LNCAP (cell line): ENCODE results near the gene GSG1L.

ENCODE experiments used
- TF ChIP-seq, protein P1 (sequence below): fragments of 450-650 bp; IDR thresholded peaks from 2 replicates; pipeline ENCODE4 v1.5.1; 2017; ENCODE audit warnings: mild to moderate bottlenecking

GSG1L gene

GRCh38 chr16:28027055-28027454 lies 36.5 kb downstream of the GSG1L start:
- TF ChIP-seq, protein P1, sequence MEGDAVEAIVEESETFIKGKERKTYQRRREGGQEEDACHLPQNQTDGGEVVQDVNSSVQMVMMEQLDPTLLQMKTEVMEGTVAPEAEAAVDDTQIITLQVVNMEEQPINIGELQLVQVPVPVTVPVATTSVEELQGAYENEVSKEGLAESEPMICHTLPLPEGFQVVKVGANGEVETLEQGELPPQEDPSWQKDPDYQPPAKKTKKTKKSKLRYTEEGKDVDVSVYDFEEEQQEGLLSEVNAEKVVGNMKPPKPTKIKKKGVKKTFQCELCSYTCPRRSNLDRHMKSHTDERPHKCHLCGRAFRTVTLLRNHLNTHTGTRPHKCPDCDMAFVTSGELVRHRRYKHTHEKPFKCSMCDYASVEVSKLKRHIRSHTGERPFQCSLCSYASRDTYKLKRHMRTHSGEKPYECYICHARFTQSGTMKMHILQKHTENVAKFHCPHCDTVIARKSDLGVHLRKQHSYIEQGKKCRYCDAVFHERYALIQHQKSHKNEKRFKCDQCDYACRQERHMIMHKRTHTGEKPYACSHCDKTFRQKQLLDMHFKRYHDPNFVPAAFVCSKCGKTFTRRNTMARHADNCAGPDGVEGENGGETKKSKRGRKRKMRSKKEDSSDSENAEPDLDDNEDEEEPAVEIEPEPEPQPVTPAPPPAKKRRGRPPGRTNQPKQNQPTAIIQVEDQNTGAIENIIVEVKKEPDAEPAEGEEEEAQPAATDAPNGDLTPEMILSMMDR: no peak

- TF ChIP-seq, protein P1: no peak
Observed at GRCh38 chr16:28025631-28026030, 37.9 kb downstream of the GSG1L start.

DNA sequence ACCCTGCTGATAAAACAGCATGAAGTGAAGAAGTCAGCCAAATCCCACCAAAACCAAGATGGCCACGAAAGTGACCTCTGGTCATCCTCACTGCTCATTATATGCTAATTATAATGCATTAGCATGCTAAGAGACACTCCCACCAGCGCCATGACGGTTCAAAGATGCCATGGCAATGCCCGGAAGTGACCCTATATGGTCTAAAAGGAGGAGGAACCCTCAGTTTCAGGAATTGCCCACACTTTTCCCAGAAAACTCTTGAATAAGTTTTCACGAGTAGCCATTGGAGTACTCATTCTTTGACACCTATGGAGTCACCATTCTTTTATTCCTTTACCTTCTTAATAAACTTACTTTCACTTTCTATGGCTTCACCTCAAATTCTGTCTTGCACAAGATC lies 44.3 kb downstream of the GSG1L start:
- TF ChIP-seq, protein P1: no peak

- TF ChIP-seq, protein P1: no peak
Observed at GRCh38 chr16:28014851-28015250, 48.7 kb downstream of the GSG1L start.

DNA sequence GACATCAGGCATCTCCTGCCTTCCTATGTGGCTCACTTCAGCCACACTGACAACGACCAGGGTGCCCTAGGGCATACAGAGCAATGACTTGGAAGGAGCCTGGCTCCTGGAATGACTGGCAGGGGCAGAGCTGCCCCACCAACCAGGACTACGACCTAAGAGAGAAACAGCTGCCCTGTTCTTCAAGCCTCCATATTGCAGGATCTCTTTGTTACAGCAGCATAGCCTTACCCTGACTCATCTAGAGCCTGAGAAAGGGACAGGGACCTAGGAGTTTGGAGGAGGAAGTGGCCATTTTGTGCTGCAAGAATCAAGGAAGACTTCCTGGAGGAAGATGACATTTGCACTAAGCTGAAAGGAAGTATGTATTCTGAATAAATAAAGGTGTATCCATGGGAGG lies 49.6 kb downstream of the GSG1L start:
- TF ChIP-seq, protein P1: no peak

- TF ChIP-seq, protein P1: no peak
Observed at GRCh38 chr16:28013392-28013791, 50.1 kb downstream of the GSG1L start.

DNA sequence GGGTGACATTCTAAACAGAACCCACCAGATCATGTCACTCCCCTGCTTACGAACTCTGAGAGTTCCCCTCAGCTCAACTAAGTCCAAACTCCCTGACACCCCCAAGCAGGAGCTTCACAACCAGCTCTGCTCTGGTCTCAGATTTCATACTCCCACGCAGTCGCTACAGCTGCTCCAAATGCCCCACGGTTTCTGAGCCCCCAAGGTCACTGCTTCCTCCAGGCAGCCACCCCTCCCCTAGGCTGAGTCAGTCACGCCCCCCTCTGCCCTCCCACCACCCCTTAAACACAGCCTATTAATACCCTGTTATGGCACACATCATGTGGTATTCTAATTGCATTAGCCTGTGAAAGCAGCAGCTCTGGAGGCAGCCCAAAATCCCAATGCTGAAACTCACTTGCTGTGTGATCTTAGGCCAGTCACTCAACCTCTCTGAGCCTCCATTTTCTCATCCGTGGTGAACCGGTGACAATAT lies 51.5 kb downstream of the GSG1L start:
- TF ChIP-seq, protein P1: no peak

DNA sequence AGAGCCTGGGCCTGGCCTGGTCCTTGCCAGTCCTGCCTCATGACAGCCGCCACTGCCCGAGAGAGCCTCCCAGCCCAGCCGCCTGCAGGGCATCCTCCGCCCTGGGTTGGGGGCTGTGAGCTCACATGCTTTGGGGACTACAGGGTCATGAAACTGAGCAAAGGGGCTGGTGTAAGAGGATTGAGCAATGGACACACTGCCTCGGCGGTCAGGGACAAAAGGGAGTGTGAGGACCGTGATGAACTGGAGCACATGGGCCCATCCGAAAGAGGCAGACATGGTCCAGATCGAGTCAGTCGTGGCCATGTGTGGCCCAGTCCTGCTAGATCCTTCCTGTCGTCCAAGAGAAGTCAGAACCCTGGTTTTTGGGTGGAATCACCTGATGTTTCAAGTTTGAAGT lies 52.3 kb downstream of the GSG1L start:
- TF ChIP-seq, protein P1: no peak
